ENCODE results near the gene CSTB. TPM values are rescaled to one million over a fixed set of nuclear protein-coding genes. Genes with fewer than 3 reads are reported as not detected.

Gene CSTB
- total and polyA plus RNA-seq, 2 donors (not counting 1 experiment from before 2014, with no cell fraction given): 14.0 to 28.3 TPM

DNA sequence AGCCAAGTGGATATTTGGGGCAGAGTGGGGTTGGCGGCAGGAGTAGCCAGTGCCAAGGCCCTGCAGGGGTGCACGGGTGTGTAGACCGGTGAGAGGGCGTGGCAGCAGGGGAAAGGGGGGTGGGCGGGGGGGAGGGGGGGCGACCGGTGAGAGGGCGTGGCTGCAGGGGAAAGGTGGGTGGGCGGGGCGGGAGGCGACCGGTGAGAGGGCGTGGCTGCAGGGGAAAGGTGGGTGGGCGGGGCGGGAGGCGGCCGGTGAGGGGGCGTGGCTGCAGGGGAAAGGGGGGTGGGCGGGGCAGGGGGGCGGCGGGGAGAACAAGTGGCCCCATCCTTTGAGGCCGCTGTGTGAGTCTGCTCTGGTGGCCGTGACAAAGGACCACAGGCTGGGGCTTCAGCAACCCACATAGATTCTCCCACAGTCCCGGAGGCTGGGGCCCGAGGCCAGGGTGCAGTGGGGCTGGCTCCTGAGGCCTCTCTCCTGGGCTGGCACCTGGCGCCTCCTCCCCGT, 39.1 kb upstream of the CSTB start:
- H2AFZ ChIP-seq (ENCODE audit: insufficient read depth, low read depth, low read length, poor library complexity, severe bottlenecking): no peak overlapping the region
- WGBS (ENCODE audit: insufficient coverage): 48% methylated on average over 5 of the region's 27 CpGs
- no peak overlapping the region for H3K4me3 Mint-ChIP-seq
- DNase-seq (no peak), ATAC-seq (ENCODE audit: low read depth) (no peak)
- no peak overlapping the region for H3K9ac ChIP-seq (ENCODE audit: low read length)
- H4K20me1 ChIP-seq (ENCODE audit: control insufficient read depth, insufficient read depth, low read length, poor library complexity, severe bottlenecking): peaks cover 11% of the 10 kb centered on the region
- H3K9me3 Mint-ChIP-seq (ENCODE audit: insufficient read depth): peaks cover 3% of the 10 kb centered on the region
- no peak overlapping the region for H3K4me2 ChIP-seq (replicated peaks; ENCODE audit: low read depth, low read length, poor library complexity, severe bottlenecking)
- no peaks in the 10 kb centered on the region for H3K79me2 ChIP-seq (ENCODE audit: control insufficient read depth, insufficient read depth, low read length)
- H3K9me3 ChIP-seq (ENCODE audit: control extremely low read depth in 1 of 3, control insufficient read depth in 2 of 3, insufficient read depth in 1 of 3, low read length in 2 of 3): peaks cover 0 to 22% (median 9%) of the 10 kb centered on the region in 3 donors
- peaks cover 14% of the 10 kb centered on the region for H3K4me1 Mint-ChIP-seq
- TF ChIP-seq EZH2 (IDR thresholded peaks at IDR 0.05; ENCODE audit: borderline replicate concordance, insufficient read depth, low read depth, low read length, poor library complexity, severe bottlenecking) (no peak), CTCF (IDR thresholded peaks at IDR 0.05) (no peak)
- H3K27ac ChIP-seq (ENCODE audit: low read length in 2 of 2): no peak overlapping the region
- H3K27ac Mint-ChIP-seq: no peak overlapping the region
- intact Hi-C loops (cut with micrococcal nuclease): loop anchor here (10.0 kb wide), 1 partner anchor 670 kb away; no protein-coding TSS in a partner anchor
- H3K4me1 ChIP-seq (ENCODE audit: control insufficient read depth in 2 of 2, insufficient read depth in 2 of 2, low read length in 2 of 2): peaks cover 6 to 12% of the 10 kb centered on the region in 2 donors
- no peak overlapping the region for H3K4me3 ChIP-seq (ENCODE audit: control extremely low read depth in 1 of 5, extremely low read depth in 1 of 5, insufficient read depth in 1 of 5, low read depth in 2 of 5, low read length in 4 of 5)
- H3K27me3 ChIP-seq (replicated peaks in 1 of 4; ENCODE audit: control extremely low read depth in 1 of 4, control insufficient read depth in 3 of 4, insufficient read depth in 4 of 4, low read length in 3 of 4): peaks cover 0 to 13% (median 3%) of the 10 kb centered on the region in 4 experiments
- H3K36me3 ChIP-seq (replicated peaks in 1 of 2; ENCODE audit: control extremely low read depth in 1 of 2, control insufficient read depth in 1 of 2, extremely low read depth in 1 of 2, insufficient read depth in 2 of 2, low read length in 1 of 2): no peaks in the 10 kb centered on the region
- POLR2A ChIA-PET: no interaction called here
- CTCF ChIA-PET: no interaction called here
- peaks cover 11% of the 10 kb centered on the region for H3K27me3 Mint-ChIP-seq

GRCh38 chr21:43814215-43815106, 38.4 kb upstream of the CSTB start:
- DNase-seq (no peak), ATAC-seq (ENCODE audit: low read depth) (no peak)
- ChIA-PET CTCF (no interaction called here), POLR2A (no interaction called here)
- Histone ChIP-seq H3K4me1 (ENCODE audit: control insufficient read depth in 2 of 2, insufficient read depth in 2 of 2, low read length in 2 of 2) (peaks cover 6 to 14% of the 10 kb centered on the region in 2 donors), H3K79me2 (ENCODE audit: control insufficient read depth, insufficient read depth, low read length) (peaks cover 4% of the 10 kb centered on the region), H3K4me2 (replicated peaks; ENCODE audit: low read depth, low read length, poor library complexity, severe bottlenecking) (no peak overlapping the region), H3K4me3 (ENCODE audit: control extremely low read depth in 1 of 5, extremely low read depth in 1 of 5, insufficient read depth in 1 of 5, low read depth in 2 of 5, low read length in 4 of 5) (no peak overlapping the region), H3K27me3 (replicated peaks in 1 of 4; ENCODE audit: control extremely low read depth in 1 of 4, control insufficient read depth in 3 of 4, insufficient read depth in 4 of 4, low read length in 3 of 4) (peaks cover 0 to 13% (median 3%) of the 10 kb centered on the region in 4 experiments), H2AFZ (ENCODE audit: insufficient read depth, low read depth, low read length, poor library complexity, severe bottlenecking) (no peak overlapping the region), H3K36me3 (replicated peaks in 1 of 2; ENCODE audit: control extremely low read depth in 1 of 2, control insufficient read depth in 1 of 2, extremely low read depth in 1 of 2, insufficient read depth in 2 of 2, low read length in 1 of 2) (no peaks in the 10 kb centered on the region), H3K27ac (ENCODE audit: low read length in 2 of 2) (no peak overlapping the region), H3K9ac (ENCODE audit: low read length) (no peak overlapping the region), H3K9me3 (ENCODE audit: control extremely low read depth in 1 of 3, control insufficient read depth in 2 of 3, insufficient read depth in 1 of 3, low read length in 2 of 3) (peaks cover 0 to 19% (median 9%) of the 10 kb centered on the region in 3 donors), H4K20me1 (ENCODE audit: control insufficient read depth, insufficient read depth, low read length, poor library complexity, severe bottlenecking) (peaks cover 17% of the 10 kb centered on the region)
- H3K4me1 Mint-ChIP-seq: peaks cover 14% of the 10 kb centered on the region
- intact Hi-C loops (cut with micrococcal nuclease): loop anchor here (10.0 kb wide), 1 partner anchor 670 kb away; no protein-coding TSS in a partner anchor
- H3K9me3 Mint-ChIP-seq (ENCODE audit: insufficient read depth): peaks cover 3% of the 10 kb centered on the region
- no peak overlapping the region for H3K4me3 Mint-ChIP-seq
- peak overlapping the region; percentile 20 for H3K27ac Mint-ChIP-seq
- H3K27me3 Mint-ChIP-seq: peaks cover 11% of the 10 kb centered on the region
- 83% methylated on average over 25 of the region's 28 CpGs for WGBS (ENCODE audit: insufficient coverage)
- TF ChIP-seq CTCF (IDR thresholded peaks at IDR 0.05): no peak
- no peak for TF ChIP-seq EZH2 (IDR thresholded peaks at IDR 0.05; ENCODE audit: borderline replicate concordance, insufficient read depth, low read depth, low read length, poor library complexity, severe bottlenecking)

Data from B cell (primary cell).